ENCODE results near the gene KANSL2.
"Not testable (repeated sequence)": the region's sequence is repeated elsewhere in the genome, so short reads cannot be mapped to it uniquely, and the experiment has no call there.

- not testable (repeated sequence) for TF ChIP-seq CTCF, POLR2A (IDR thresholded peaks at IDR 0.05)
Observed at GRCh38 chr12:48719002-48719401, 37.0 kb upstream of the KANSL2 start.
